Measurements from ENCODE around the gene SP110. TPM values are rescaled to one million over a fixed set of nuclear protein-coding genes. Genes with fewer than 3 reads are reported as not detected.

SP110 gene
- total RNA-seq, 1 donor from 2014 or later = 61.7 TPM

- TF ChIP-seq CTCF (IDR thresholded peaks at IDR 0.05; ENCODE audit: insufficient read depth, low read depth, low read length) (no peak), EZH2 (IDR thresholded peaks at IDR 0.05; ENCODE audit: insufficient read depth, low read length) (no peak)
- H3K27me3 ChIP-seq (ENCODE audit: insufficient read depth, low read length) = no peaks in the 10 kb centered on the region
- H3K27ac Mint-ChIP-seq (ENCODE audit: unreplicated experiment) = no peak overlapping the region
- peak; percentile 51 for DNase-seq (ENCODE audit: low read depth)
- peaks cover 3% of the 10 kb centered on the region for H3K4me1 ChIP-seq (ENCODE audit: insufficient read depth, low read length)
- no peak overlapping the region for H3K9ac ChIP-seq (ENCODE audit: low read length)
- no peak overlapping the region for H2AFZ ChIP-seq (ENCODE audit: low read depth, low read length)
- H3K79me2 ChIP-seq (ENCODE audit: insufficient read depth, low read length) = no peaks in the 10 kb centered on the region
- H3K27ac ChIP-seq (ENCODE audit: low read depth, low read length) = no peak overlapping the region
- H3K9me3 Mint-ChIP-seq (ENCODE audit: unreplicated experiment) = peaks cover 6% of the 10 kb centered on the region
- no peaks in the 10 kb centered on the region for H4K20me1 ChIP-seq (ENCODE audit: insufficient read depth, low read length)
- H3K4me1 Mint-ChIP-seq (ENCODE audit: low read depth, unreplicated experiment) = peaks cover 2% of the 10 kb centered on the region
- no peaks in the 10 kb centered on the region for H3K36me3 ChIP-seq (ENCODE audit: insufficient read depth, low read length)
- peak; percentile 5 for FAIRE-seq
- H3K27me3 Mint-ChIP-seq (ENCODE audit: low read depth, unreplicated experiment) = peaks cover 2% of the 10 kb centered on the region
- H3K4me3 Mint-ChIP-seq (ENCODE audit: unreplicated experiment) = no peak overlapping the region
- H3K36me3 Mint-ChIP-seq (ENCODE audit: low read depth, unreplicated experiment) = peaks cover 2% of the 10 kb centered on the region
- H3K4me3 ChIP-seq (ENCODE audit: insufficient read depth, low read depth, low read length) = no peak overlapping the region
- H3K9me3 ChIP-seq (ENCODE audit: insufficient read depth, low read depth, low read length) = peaks cover 8% of the 10 kb centered on the region
- no peak overlapping the region for H3K4me2 ChIP-seq (ENCODE audit: low read length)
These were observed 91.0 kb downstream of the SP110 start for GRCh38 chr2:230128623-230129342.

GRCh38 chr2:230127195-230127594, 92.6 kb downstream of the SP110 start:
- Mint-ChIP-seq H3K4me1 (ENCODE audit: low read depth, unreplicated experiment) (peaks cover 2% of the 10 kb centered on the region), H3K27ac (ENCODE audit: unreplicated experiment) (no peak overlapping the region), H3K4me3 (ENCODE audit: unreplicated experiment) (no peak overlapping the region), H3K27me3 (ENCODE audit: low read depth, unreplicated experiment) (peaks cover 2% of the 10 kb centered on the region), H3K9me3 (ENCODE audit: unreplicated experiment) (peaks cover 5% of the 10 kb centered on the region), H3K36me3 (ENCODE audit: low read depth, unreplicated experiment) (peaks cover 2% of the 10 kb centered on the region)
- Histone ChIP-seq H3K4me1 (ENCODE audit: insufficient read depth, low read length) (peaks cover 3% of the 10 kb centered on the region), H3K4me2 (ENCODE audit: low read length) (no peak overlapping the region), H3K27me3 (ENCODE audit: insufficient read depth, low read length) (no peaks in the 10 kb centered on the region), H3K79me2 (ENCODE audit: insufficient read depth, low read length) (no peaks in the 10 kb centered on the region), H2AFZ (ENCODE audit: low read depth, low read length) (no peak overlapping the region), H3K27ac (ENCODE audit: low read depth, low read length) (no peak overlapping the region), H3K9me3 (ENCODE audit: insufficient read depth, low read depth, low read length) (peaks cover 3% of the 10 kb centered on the region), H3K4me3 (ENCODE audit: insufficient read depth, low read depth, low read length) (no peak overlapping the region), H3K9ac (ENCODE audit: low read length) (no peak overlapping the region), H4K20me1 (ENCODE audit: insufficient read depth, low read length) (no peaks in the 10 kb centered on the region), H3K36me3 (ENCODE audit: insufficient read depth, low read length) (no peaks in the 10 kb centered on the region)
- DNase-seq (ENCODE audit: low read depth) (no peak), FAIRE-seq (no peak)
- TF ChIP-seq CTCF (IDR thresholded peaks at IDR 0.05; ENCODE audit: insufficient read depth, low read depth, low read length) = no peak
- TF ChIP-seq EZH2 (IDR thresholded peaks at IDR 0.05; ENCODE audit: insufficient read depth, low read length) = no peak

- no peak overlapping the region for H3K4me3 Mint-ChIP-seq (ENCODE audit: unreplicated experiment)
- no peak overlapping the region for H3K27ac Mint-ChIP-seq (ENCODE audit: unreplicated experiment)
- no peaks in the 10 kb centered on the region for H3K4me1 Mint-ChIP-seq (ENCODE audit: low read depth, unreplicated experiment)
- H3K27me3 Mint-ChIP-seq (ENCODE audit: low read depth, unreplicated experiment) = peaks cover 2% of the 10 kb centered on the region
- TF ChIP-seq CTCF (IDR thresholded peaks at IDR 0.05; ENCODE audit: insufficient read depth, low read depth, low read length) = no peak
- no peak for TF ChIP-seq EZH2 (IDR thresholded peaks at IDR 0.05; ENCODE audit: insufficient read depth, low read length)
- FAIRE-seq = no peak
- Histone ChIP-seq H3K36me3 (ENCODE audit: insufficient read depth, low read length) (no peaks in the 10 kb centered on the region), H3K27ac (ENCODE audit: low read depth, low read length) (no peak overlapping the region), H3K9me3 (ENCODE audit: insufficient read depth, low read depth, low read length) (no peaks in the 10 kb centered on the region), H3K4me3 (ENCODE audit: insufficient read depth, low read depth, low read length) (no peak overlapping the region), H3K4me2 (ENCODE audit: low read length) (no peak overlapping the region), H3K9ac (ENCODE audit: low read length) (no peak overlapping the region), H3K27me3 (ENCODE audit: insufficient read depth, low read length) (no peaks in the 10 kb centered on the region), H2AFZ (ENCODE audit: low read depth, low read length) (peak overlapping the region; percentile 38), H3K4me1 (ENCODE audit: insufficient read depth, low read length) (no peaks in the 10 kb centered on the region), H4K20me1 (ENCODE audit: insufficient read depth, low read length) (no peaks in the 10 kb centered on the region), H3K79me2 (ENCODE audit: insufficient read depth, low read length) (no peaks in the 10 kb centered on the region)
- H3K36me3 Mint-ChIP-seq (ENCODE audit: low read depth, unreplicated experiment) = peaks cover 3% of the 10 kb centered on the region
- peaks cover 10% of the 10 kb centered on the region for H3K9me3 Mint-ChIP-seq (ENCODE audit: unreplicated experiment)
- DNase-seq (ENCODE audit: low read depth) = no peak
These were observed 94.9 kb downstream of the SP110 start for GRCh38 chr2:230124757-230125431.

All from astrocyte (in vitro differentiated cells and primary cell).